HepG2 (cell line): ENCODE data around the gene PSMD3. TPM values are rescaled to one million over a fixed set of nuclear protein-coding genes. Genes with fewer than 3 reads are reported as not detected.

Experiments used
- ATAC-seq: fragments of 200-7000 bp; cut with Tn5 transposase; 3 replicates; pipeline ENCODE4 v1.9.1; 2020; ENCODE audit warnings: mild to moderate bottlenecking, moderate library complexity
- BruUV-seq: library from RNA; stranded (reverse); fragments of 400-500 nt; replicated peaks from 2 replicates; lab custom pipeline; 2021; lab: Mats Ljungman, UMichigan
- CTCF ChIA-PET: fragments of 300-600 bp; formaldehyde crosslinking; extraction: SDS; loops from one replicate; lab custom pipeline; 2021; ENCODE audit warnings: low total read pairs, inconsistent platforms, low intra/inter-chr PET ratio; lab: Yijun Ruan, JAX
- POLR2A ChIA-PET: fragments of 350-600 bp; sonication (Branson Sonifier 250); formaldehyde crosslinking; loops from one replicate; lab custom pipeline; 2020; ENCODE audit warnings: antibody characterized with exemption, inconsistent platforms; lab: Yijun Ruan, JAX
- DNase-seq: peaks from one replicate; pipeline ENCODE4 v3.0.0-alpha.2; 2015; ENCODE audit warnings: low spot score
- FAIRE-seq: peaks from 3 replicates; lab custom pipeline; 2011; peaks lifted over from hg19 to GRCh38; lab: Jason Lieb, UNC
- H2AFZ ChIP-seq: one replicate; pipeline ENCODE4 v1.6.1; 2011; ENCODE audit warnings: low read length, inconsistent platforms
- H3K27ac ChIP-seq: fragments of 300-600 bp; 3 replicates; pipeline ENCODE4 v1.8.0; 2011; ENCODE audit warnings: mixed run types, mild to moderate bottlenecking, mixed read lengths, low read length, inconsistent platforms; ENCODE audit not compliant: insufficient read depth; ENCODE audit errors: extremely low read length
- H3K27me3 ChIP-seq, 2 experiments: fragments of 200-600 bp in 1 of 2; 2 replicates in 1 of 2; 3 replicates in 1 of 2; pipeline versions ENCODE4 v1.6.0 to v1.8.0; 2011; ENCODE audit warnings: low read length in 2 of 2, mild to moderate bottlenecking in 2 of 2, moderate library complexity in 2 of 2, inconsistent platforms in 1 of 2; ENCODE audit not compliant: insufficient read depth in 2 of 2, control insufficient read depth in 1 of 2
- H3K36me3 ChIP-seq, 2 experiments: fragments of 200-600 bp in 1 of 2; replicated peaks in 1 of 2; 2 replicates in 1 of 2; 3 replicates in 1 of 2; pipeline versions ENCODE4 v1.5.1 to v1.8.0; 2011; ENCODE audit warnings: low read length in 2 of 2, inconsistent platforms in 1 of 2; ENCODE audit not compliant: insufficient read depth in 2 of 2, control insufficient read depth in 1 of 2
- H3K4me1 ChIP-seq: 2 replicates; pipeline ENCODE4 v1.5.1; 2012; ENCODE audit warnings: low read length, inconsistent platforms; ENCODE audit not compliant: insufficient read depth
- H3K4me2 ChIP-seq: 2 replicates; pipeline ENCODE4 v1.6.0; 2011; ENCODE audit warnings: low read depth, low read length, inconsistent platforms
- H3K4me3 ChIP-seq, 3 experiments: fragments of 200-600 bp in 1 of 3; sonication (generic), shearing (Covaris generic) in 1 of 3; replicated peaks in 1 of 3; 2 replicates each; pipeline ENCODE4 v1.5.1; 2011 to 2016; ENCODE audit warnings: low read length in 3 of 3, inconsistent platforms in 2 of 3, low read depth in 2 of 3, mild to moderate bottlenecking in 2 of 3, control low read depth in 1 of 3, mixed read lengths in 1 of 3; ENCODE audit not compliant: insufficient read depth in 1 of 3
- H3K79me2 ChIP-seq: one replicate; pipeline ENCODE4 v1.6.1; 2011; ENCODE audit warnings: low read length, inconsistent platforms; ENCODE audit not compliant: insufficient read depth
- H3K9ac ChIP-seq: 2 replicates; pipeline ENCODE4 v1.6.0; 2011; ENCODE audit warnings: mild to moderate bottlenecking, low read depth, low read length, inconsistent platforms; ENCODE audit not compliant: insufficient read depth
- H3K9me3 ChIP-seq: 2 replicates; pipeline ENCODE4 v1.5.1; 2012; ENCODE audit warnings: mild to moderate bottlenecking, low read length
- H4K20me1 ChIP-seq: 2 replicates; pipeline ENCODE4 v1.6.0; 2011; ENCODE audit warnings: inconsistent platforms, mild to moderate bottlenecking, low read length, moderate library complexity; ENCODE audit not compliant: insufficient read depth
- ARID2 ChIP-seq: sonication (generic); formaldehyde crosslinking; IDR thresholded peaks from 2 replicates; pipeline ENCODE4 v1.8.1; 2022; ENCODE audit warnings: mild to moderate bottlenecking, missing genetic modification reagents, borderline replicate concordance
- ATF1 ChIP-seq: IDR thresholded peaks from 2 replicates; pipeline ENCODE4 v1.6.1; 2016; ENCODE audit warnings: mild to moderate bottlenecking, control low read depth
- GZF1 ChIP-seq: sonication (generic); formaldehyde crosslinking; IDR thresholded peaks from 2 replicates; pipeline ENCODE4 v1.5.1; 2020; ENCODE audit warnings: mild to moderate bottlenecking, missing genetic modification reagents
- KLF9 ChIP-seq: IDR thresholded peaks from 2 replicates; pipeline ENCODE4 v1.6.1; 2016; ENCODE audit warnings: low read depth
- MED1 ChIP-seq: sonication (generic); formaldehyde crosslinking; IDR thresholded peaks from 2 replicates; pipeline ENCODE4 v1.4.0; 2020; ENCODE audit warnings: missing genetic modification reagents
- POLR2AphosphoS2 ChIP-seq: IDR thresholded peaks from 2 replicates; pipeline ENCODE4 v1.6.1; 2011; ENCODE audit warnings: low read depth, low read length, improper control_type of control experiment
- SALL1 ChIP-seq: sonication (generic); formaldehyde crosslinking; IDR thresholded peaks from 2 replicates; pipeline ENCODE4 v1.8.0; 2022; ENCODE audit warnings: mild to moderate bottlenecking, missing genetic modification reagents
- SAP130 ChIP-seq: IDR thresholded peaks from 2 replicates; pipeline ENCODE4 v1.6.1; 2016; ENCODE audit warnings: low read depth
- THAP11 ChIP-seq: IDR thresholded peaks from 2 replicates; pipeline ENCODE4 v1.6.1; 2016; ENCODE audit warnings: missing biosample characterization, missing genetic modification reagents
- ZNF12 ChIP-seq: sonication (generic); formaldehyde crosslinking; IDR thresholded peaks from 2 replicates; pipeline ENCODE4 v1.5.0; 2020; ENCODE audit warnings: missing genetic modification reagents
- ZNF274 ChIP-seq: sonication (generic); formaldehyde crosslinking; IDR thresholded peaks from 2 replicates; pipeline ENCODE4 v1.5.1; 2020; ENCODE audit warnings: mild to moderate bottlenecking, missing genetic modification reagents
- ZNF501 ChIP-seq: sonication (generic); formaldehyde crosslinking; IDR thresholded peaks from 2 replicates; pipeline ENCODE4 v1.5.1; 2020; ENCODE audit warnings: mild to moderate bottlenecking, moderate library complexity, missing genetic modification reagents
- ZNF569 ChIP-seq: sonication (generic); formaldehyde crosslinking; IDR thresholded peaks from 2 replicates; pipeline ENCODE4 v1.5.0; 2020; ENCODE audit warnings: mild to moderate bottlenecking, missing genetic modification reagents, moderate library complexity, borderline replicate concordance
- ZNF674 ChIP-seq: sonication (generic); formaldehyde crosslinking; IDR thresholded peaks from 2 replicates; pipeline ENCODE4 v1.5.0; 2020; ENCODE audit warnings: low read depth, mild to moderate bottlenecking, missing genetic modification reagents
- ZNF703 ChIP-seq: sonication (generic); formaldehyde crosslinking; IDR thresholded peaks from 2 replicates; pipeline ENCODE4 v1.5.1; 2020; ENCODE audit warnings: missing genetic modification reagents, mild to moderate bottlenecking, moderate library complexity, borderline replicate concordance
- WGBS: methylation state at CpG from one replicate; pipeline ENCODE4 v1.1.6; 2017; ENCODE audit warnings: low lambda C conversion rate; 5-methylcytosine and 5-hydroxymethylcytosine counted together
- in situ Hi-C: cut with HindIII; loops from 2 replicates; pipeline ENCODE4 v1.10.0; 2017; ENCODE audit warnings: low pct_unique_long_range_greater_than_20kb; ENCODE audit not compliant: extremely low pct_ligation_motif_present
- intact Hi-C: fragments of 100-400 bp; cut with micrococcal nuclease; formaldehyde crosslinking; loops from one replicate; pipeline ENCODE4 v1.10.0; 2022; ENCODE audit not compliant: unreplicated experiment
- polyA plus RNA-seq, 8 experiments: library from polyadenylated mRNA; depleted of rRNA in 3 of 8; stranded (reverse) in 7 of 8; unstranded in 1 of 8; fragments of >200 nt; fragmentation: Illumina TruSeq in 4 of 8; extraction: Trizol in 4 of 8; gene quantifications; 2 replicates each; pipeline versions ENCODE4 v1.2.1 to v1.2.3, GENCODE V29; 2011 to 2016; ENCODE audit warnings: low read depth in 4 of 8, missing spikeins in 1 of 8, mixed read lengths in 1 of 8; ENCODE audit not compliant: insufficient read depth in 1 of 8
- total RNA-seq, 5 experiments: library from RNA; depleted of rRNA; stranded (reverse); fragments of >200 nt; fragmentation: Illumina TruSeq; extraction: Trizol; gene quantifications; 2 replicates each; pipeline ENCODE4 v1.2.3, GENCODE V29; 2016; ENCODE audit warnings: low read depth in 1 of 5
- TF ChIP-seq, protein P1 (sequence below): IDR thresholded peaks from 2 replicates; pipeline ENCODE4 v1.6.1; 2016; ENCODE audit warnings: mild to moderate bottlenecking
- TF ChIP-seq, protein P2 (sequence below): sonication (generic); formaldehyde crosslinking; IDR thresholded peaks from 2 replicates; pipeline ENCODE4 v1.4.0; 2020; ENCODE audit warnings: missing genetic modification reagents

The PSMD3 gene
- total and polyA plus RNA-seq, 2 of the 13 experiments (the other 11 are each of a cell fraction or from before 2014, with no cell fraction given), result 97.4 to 146 TPM

DNA sequence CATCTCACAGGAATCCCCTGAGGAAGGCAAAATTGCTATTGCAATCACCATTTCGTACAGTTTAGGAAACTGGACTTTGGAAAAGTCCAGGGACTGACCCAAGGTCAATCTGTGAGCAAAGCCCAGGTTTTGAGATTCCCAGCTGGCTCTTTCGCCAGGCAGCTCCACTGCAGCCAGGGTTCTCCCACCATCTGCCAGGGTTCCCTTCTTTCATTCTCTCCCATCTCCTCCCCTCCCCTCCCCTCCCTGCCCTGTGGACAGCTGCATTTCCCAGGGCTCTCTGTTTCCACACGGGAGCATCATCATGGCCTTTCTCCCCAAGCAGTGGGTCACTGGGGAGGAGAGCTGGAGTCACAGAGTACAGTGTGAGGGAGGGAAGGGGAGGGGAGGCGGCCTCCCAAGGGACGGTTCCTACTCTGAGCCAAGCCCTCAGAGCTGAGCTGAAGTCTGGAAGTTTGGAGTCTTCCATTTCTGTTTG lies 29.7 kb upstream of the PSMD3 start (continued):
- TF ChIP-seq, protein P1, sequence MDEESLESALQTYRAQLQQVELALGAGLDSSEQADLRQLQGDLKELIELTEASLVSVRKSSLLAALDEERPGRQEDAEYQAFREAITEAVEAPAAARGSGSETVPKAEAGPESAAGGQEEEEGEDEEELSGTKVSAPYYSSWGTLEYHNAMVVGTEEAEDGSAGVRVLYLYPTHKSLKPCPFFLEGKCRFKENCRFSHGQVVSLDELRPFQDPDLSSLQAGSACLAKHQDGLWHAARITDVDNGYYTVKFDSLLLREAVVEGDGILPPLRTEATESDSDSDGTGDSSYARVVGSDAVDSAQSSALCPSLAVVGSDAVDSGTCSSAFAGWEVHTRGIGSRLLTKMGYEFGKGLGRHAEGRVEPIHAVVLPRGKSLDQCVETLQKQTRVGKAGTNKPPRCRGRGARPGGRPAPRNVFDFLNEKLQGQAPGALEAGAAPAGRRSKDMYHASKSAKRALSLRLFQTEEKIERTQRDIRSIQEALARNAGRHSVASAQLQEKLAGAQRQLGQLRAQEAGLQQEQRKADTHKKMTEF (CRISPR knock-in tag), result no peak
- TF ChIP-seq ARID2 (CRISPR knock-in tag), result no peak
- 0 out of 2 replicates have a peak, but pooled peaks have one; percentile 14 for TF ChIP-seq THAP11 (CRISPR knock-in tag)
- TF ChIP-seq ZNF569, result no peak
- TF ChIP-seq ZNF12 (CRISPR knock-in tag), result no peak
- TF ChIP-seq SALL1, result peak; percentile 11
- TF ChIP-seq SAP130 (CRISPR knock-in tag), result no peak
- no peak for TF ChIP-seq POLR2AphosphoS2
- no peak for TF ChIP-seq ZNF703 (CRISPR knock-in tag)
- TF ChIP-seq KLF9 (CRISPR knock-in tag), result no peak

DNA sequence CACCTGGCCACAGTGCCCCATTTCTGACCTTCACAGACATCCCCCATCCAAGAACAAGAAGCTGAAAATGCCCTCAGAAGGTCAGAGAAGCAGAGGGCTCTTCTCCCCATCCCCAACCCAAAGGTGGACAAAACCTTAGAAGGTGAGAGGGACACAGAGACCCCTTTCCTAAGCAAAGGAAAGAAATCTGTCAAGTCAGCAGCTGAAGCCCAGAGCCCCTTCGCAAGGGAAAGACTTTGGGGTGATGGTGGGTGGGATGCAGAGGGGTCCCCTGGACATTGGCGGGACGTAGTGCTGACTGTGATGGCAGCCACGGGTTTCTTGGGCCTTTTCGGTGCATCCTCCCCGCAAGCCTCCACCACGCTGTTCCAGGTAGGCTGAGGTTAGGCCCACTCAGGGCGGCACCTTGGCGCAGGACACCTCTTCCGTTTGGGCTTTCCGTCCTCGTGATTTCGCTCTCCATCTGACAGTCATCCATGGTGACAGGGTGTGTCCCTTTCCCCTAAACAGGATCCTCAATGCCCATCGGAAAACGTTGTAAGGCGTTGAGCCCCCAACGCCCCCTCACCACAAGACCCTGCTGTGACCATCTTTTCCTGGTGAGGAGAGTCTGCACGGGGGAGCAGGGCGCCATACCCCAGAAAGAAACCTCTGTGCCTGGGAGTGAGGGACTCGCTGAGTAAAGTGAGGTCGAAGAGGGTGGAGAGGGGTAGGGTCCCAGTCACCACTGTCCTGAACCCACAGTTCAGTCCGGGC lies 28.5 kb upstream of the PSMD3 start:
- no peak overlapping the region for H2AFZ ChIP-seq
- intact Hi-C loops, result loop anchor here (2.0 kb wide), 1 partner anchor 13 kb away; no protein-coding TSS in a partner anchor
- H3K9me3 ChIP-seq, result no peaks in the 10 kb centered on the region
- FAIRE-seq, result no peak
- ChIA-PET POLR2A (interaction anchor here (0.7 to 4.6 kb wide), 4 partner anchors 23 to 28 kb away, joined by 3 to 21 read pairs (median 10); partner anchors contain the start of genes LRRC3C, ORMDL3 and PSMD3), CTCF (no interaction called here)
- 57% methylated on average over 19 of the region's 22 CpGs for WGBS
- no peaks in the 10 kb centered on the region for H3K36me3 ChIP-seq
- H3K4me1 ChIP-seq, result peaks cover 72% of the 10 kb centered on the region
- peak overlapping the region; percentile 98 for H3K4me2 ChIP-seq
- DNase-seq, result no peak
- peak overlapping the region; percentile 48 to 79 (median 51) for H3K4me3 ChIP-seq
- no peaks in the 10 kb centered on the region for H4K20me1 ChIP-seq
- ATAC-seq, result no peak
- H3K27ac ChIP-seq, result no peak overlapping the region
- no peaks in the 10 kb centered on the region for H3K79me2 ChIP-seq
- H3K9ac ChIP-seq, result peak overlapping the region; percentile 64
- BruUV-seq, result no TSS peak
- H3K27me3 ChIP-seq, result peaks cover 2 to 16% of the 10 kb centered on the region in 2 experiments; a peak in 3 of 5 replicates
- in situ Hi-C loops, result no loop called here
- TF ChIP-seq GZF1 (CRISPR knock-in tag) (no peak), MED1 (CRISPR knock-in tag) (0 out of 2 replicates have a peak, but pooled peaks have one; percentile 26), ZNF274 (CRISPR knock-in tag) (peak; percentile 64; the same call in 1 of the 2 replicates), ZNF501 (CRISPR knock-in tag) (no peak), ATF1 (CRISPR knock-in tag) (no peak), ZNF674 (CRISPR knock-in tag) (no peak)
- TF ChIP-seq, protein P2, sequence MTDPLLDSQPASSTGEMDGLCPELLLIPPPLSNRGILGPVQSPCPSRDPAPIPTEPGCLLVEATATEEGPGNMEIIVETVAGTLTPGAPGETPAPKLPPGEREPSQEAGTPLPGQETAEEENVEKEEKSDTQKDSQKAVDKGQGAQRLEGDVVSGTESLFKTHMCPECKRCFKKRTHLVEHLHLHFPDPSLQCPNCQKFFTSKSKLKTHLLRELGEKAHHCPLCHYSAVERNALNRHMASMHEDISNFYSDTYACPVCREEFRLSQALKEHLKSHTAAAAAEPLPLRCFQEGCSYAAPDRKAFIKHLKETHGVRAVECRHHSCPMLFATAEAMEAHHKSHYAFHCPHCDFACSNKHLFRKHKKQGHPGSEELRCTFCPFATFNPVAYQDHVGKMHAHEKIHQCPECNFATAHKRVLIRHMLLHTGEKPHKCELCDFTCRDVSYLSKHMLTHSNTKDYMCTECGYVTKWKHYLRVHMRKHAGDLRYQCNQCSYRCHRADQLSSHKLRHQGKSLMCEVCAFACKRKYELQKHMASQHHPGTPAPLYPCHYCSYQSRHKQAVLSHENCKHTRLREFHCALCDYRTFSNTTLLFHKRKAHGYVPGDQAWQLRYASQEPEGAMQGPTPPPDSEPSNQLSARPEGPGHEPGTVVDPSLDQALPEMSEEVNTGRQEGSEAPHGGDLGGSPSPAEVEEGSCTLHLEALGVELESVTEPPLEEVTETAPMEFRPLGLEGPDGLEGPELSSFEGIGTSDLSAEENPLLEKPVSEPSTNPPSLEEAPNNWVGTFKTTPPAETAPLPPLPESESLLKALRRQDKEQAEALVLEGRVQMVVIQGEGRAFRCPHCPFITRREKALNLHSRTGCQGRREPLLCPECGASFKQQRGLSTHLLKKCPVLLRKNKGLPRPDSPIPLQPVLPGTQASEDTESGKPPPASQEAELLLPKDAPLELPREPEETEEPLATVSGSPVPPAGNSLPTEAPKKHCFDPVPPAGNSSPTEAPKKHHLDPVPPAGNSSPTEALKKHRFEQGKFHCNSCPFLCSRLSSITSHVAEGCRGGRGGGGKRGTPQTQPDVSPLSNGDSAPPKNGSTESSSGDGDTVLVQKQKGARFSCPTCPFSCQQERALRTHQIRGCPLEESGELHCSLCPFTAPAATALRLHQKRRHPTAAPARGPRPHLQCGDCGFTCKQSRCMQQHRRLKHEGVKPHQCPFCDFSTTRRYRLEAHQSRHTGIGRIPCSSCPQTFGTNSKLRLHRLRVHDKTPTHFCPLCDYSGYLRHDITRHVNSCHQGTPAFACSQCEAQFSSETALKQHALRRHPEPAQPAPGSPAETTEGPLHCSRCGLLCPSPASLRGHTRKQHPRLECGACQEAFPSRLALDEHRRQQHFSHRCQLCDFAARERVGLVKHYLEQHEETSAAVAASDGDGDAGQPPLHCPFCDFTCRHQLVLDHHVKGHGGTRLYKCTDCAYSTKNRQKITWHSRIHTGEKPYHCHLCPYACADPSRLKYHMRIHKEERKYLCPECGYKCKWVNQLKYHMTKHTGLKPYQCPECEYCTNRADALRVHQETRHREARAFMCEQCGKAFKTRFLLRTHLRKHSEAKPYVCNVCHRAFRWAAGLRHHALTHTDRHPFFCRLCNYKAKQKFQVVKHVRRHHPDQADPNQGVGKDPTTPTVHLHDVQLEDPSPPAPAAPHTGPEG (CRISPR knock-in tag), result no peak
